Suprapubic skin (tissue), 4 donors: Measurements from ENCODE around the gene FAM3B. TPM values are rescaled to one million over a fixed set of nuclear protein-coding genes. Genes with fewer than 3 reads are reported as not detected.

ENCODE experiments used
- DNase-seq, 2 donors: peaks; one replicate each; pipeline ENCODE4 v3.0.0-alpha.2; 2019; ENCODE audit warnings: low spot score in 2 of 2
- H3K27ac ChIP-seq: fragments of 200-600 bp; sonication (generic); one replicate; pipeline ENCODE4 v1.5.1; 2019
- H3K27me3 ChIP-seq: fragments of 200-600 bp; sonication (generic); one replicate; pipeline ENCODE4 v1.5.1; 2019
- H3K36me3 ChIP-seq: fragments of 200-600 bp; sonication (generic); one replicate; pipeline ENCODE4 v1.5.1; 2019
- H3K4me1 ChIP-seq: fragments of 200-600 bp; sonication (generic); one replicate; pipeline ENCODE4 v1.5.1; 2019
- H3K4me3 ChIP-seq: fragments of 200-600 bp; sonication (generic); one replicate; pipeline ENCODE4 v1.5.1; 2019; ENCODE audit warnings: mild to moderate bottlenecking
- H3K9me3 ChIP-seq: fragments of 200-600 bp; sonication (generic); one replicate; pipeline ENCODE4 v1.5.1; 2019
- CTCF ChIP-seq, 2 donors: fragments of 200-600 bp in 1 of 2; fragments of 450-650 bp in 1 of 2; sonication (generic) in 1 of 2; IDR thresholded peaks; one replicate each; pipeline ENCODE4 v1.5.1; 2016 to 2019; ENCODE audit warnings: antibody characterized with exemption in 2 of 2, mild to moderate bottlenecking in 1 of 2, moderate library complexity in 1 of 2
- EP300 ChIP-seq: sonication (generic); formaldehyde crosslinking; IDR thresholded peaks from one replicate; pipeline ENCODE4 v1.6.1; 2017; ENCODE audit warnings: antibody characterized with exemption
- POLR2A ChIP-seq, 2 donors: fragments of 450-650 bp; IDR thresholded peaks; one replicate each; pipeline ENCODE4 v1.6.1; 2017; ENCODE audit warnings: antibody characterized with exemption in 2 of 2, mild to moderate bottlenecking in 2 of 2, moderate library complexity in 2 of 2
- POLR2AphosphoS5 ChIP-seq, 3 donors: sonication (generic); formaldehyde crosslinking; IDR thresholded peaks; one replicate each; pipeline ENCODE4 v1.6.1; 2017; ENCODE audit warnings: antibody characterized with exemption in 3 of 3
- WGBS: methylation state at CpG from one replicate; pipeline ENCODE4 v1.1.5; 2018; 5-methylcytosine and 5-hydroxymethylcytosine counted together
- total RNA-seq, 4 donors: library from RNA; depleted of rRNA; stranded (reverse); fragments of >200 nt; gene quantifications; one replicate each; pipeline ENCODE4 v1.1.0, GENCODE V29; 2016

Gene FAM3B
- total RNA-seq, 4 donors from 2014 or later = 1.9 to 3.3 (median 3.1) TPM; not detected in 1

- peak in 1 of 2 donors; percentile 53 for DNase-seq
- H3K4me3 ChIP-seq = no peak overlapping the region
- H3K9me3 ChIP-seq = no peaks in the 10 kb centered on the region
- TF ChIP-seq CTCF (IDR thresholded peaks at IDR 0.05) = no peak
- TF ChIP-seq POLR2AphosphoS5 (IDR thresholded peaks at IDR 0.05) = no peak
- TF ChIP-seq EP300 = no peak
- TF ChIP-seq POLR2A (IDR thresholded peaks at IDR 0.05) = no peak
- H3K27me3 ChIP-seq = no peaks in the 10 kb centered on the region
- 93% methylated on average over 10 of the region's 10 CpGs for WGBS
- no peak overlapping the region for H3K27ac ChIP-seq
- H3K4me1 ChIP-seq = no peaks in the 10 kb centered on the region
- peaks cover 40% of the 10 kb centered on the region for H3K36me3 ChIP-seq
These were observed 87.4 kb downstream of the FAM3B start for GRCh38 chr21:41403966-41404365.

- 93% methylated on average over 4 of the region's 4 CpGs for WGBS
- Histone ChIP-seq H3K9me3 (no peaks in the 10 kb centered on the region), H3K36me3 (peaks cover 45% of the 10 kb centered on the region), H3K27ac (no peak overlapping the region), H3K4me1 (no peaks in the 10 kb centered on the region), H3K27me3 (no peaks in the 10 kb centered on the region), H3K4me3 (no peak overlapping the region)
- DNase-seq = peak in 1 of 2 donors; percentile 31
- TF ChIP-seq CTCF (IDR thresholded peaks at IDR 0.05) (no peak), POLR2A (IDR thresholded peaks at IDR 0.05) (no peak), POLR2AphosphoS5 (IDR thresholded peaks at IDR 0.05) (no peak), EP300 (no peak)
These were observed 88.7 kb downstream of the FAM3B start for GRCh38 chr21:41405321-41405720.

DNA sequence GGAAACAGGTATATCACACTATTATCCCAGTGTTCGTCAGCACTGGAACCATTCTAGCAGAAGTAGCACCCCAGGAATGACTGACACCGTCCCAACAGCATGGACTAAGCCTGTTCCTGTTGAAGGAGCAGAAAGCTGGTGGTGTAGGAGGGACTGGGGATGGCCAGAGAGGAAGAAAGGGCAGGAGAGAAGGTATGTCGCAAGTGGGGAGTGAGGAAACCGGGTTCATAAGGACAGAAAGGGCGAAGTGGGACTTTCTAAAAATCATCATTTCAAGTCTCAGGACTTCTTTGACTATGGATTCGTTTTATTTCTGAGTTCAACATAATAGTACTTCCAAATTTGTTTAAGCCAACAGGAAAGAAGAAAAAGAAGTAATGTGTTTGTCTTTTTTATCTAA is 89.7 kb downstream of the FAM3B start:
- no peaks in the 10 kb centered on the region for H3K9me3 ChIP-seq
- peaks cover 45% of the 10 kb centered on the region for H3K36me3 ChIP-seq
- no peak overlapping the region for H3K27ac ChIP-seq
- H3K4me1 ChIP-seq = peaks cover 2% of the 10 kb centered on the region
- WGBS = 85% methylated on average over 6 of the region's 6 CpGs
- TF ChIP-seq POLR2A (IDR thresholded peaks at IDR 0.05) (no peak), POLR2AphosphoS5 (IDR thresholded peaks at IDR 0.05) (no peak), CTCF (IDR thresholded peaks at IDR 0.05) (no peak), EP300 (no peak)
- peak in 1 of 2 donors; percentile 45 for DNase-seq
- no peaks in the 10 kb centered on the region for H3K27me3 ChIP-seq
- H3K4me3 ChIP-seq = no peak overlapping the region

Other genes starting within 250 kb of the FAM3B start
- gene BACE2, start 148.6 kb upstream of the FAM3B start, total RNA-seq = 10 to 100 TPM; 23.9 to 59.4 (median 36.6) TPM
- gene MX2, start 45.2 kb downstream of the FAM3B start, total RNA-seq = 1 to 10 TPM; 3.2 to 6.1 (median 5.1) TPM
- 10 to 100 TPM in 1 of 4 donors, 1 to 10 TPM in 3; 4.3 to 16.4 (median 8.5) TPM for gene MX1, start 109.4 kb downstream of the FAM3B start, total RNA-seq
- gene TMPRSS2, start 191.4 kb downstream of the FAM3B start, total RNA-seq = 10 to 100 TPM in 2 of 4 donors, 1 to 10 TPM in 2; 5.9 to 36.7 (median 10.5) TPM